GM23338 (cell line): ENCODE results near the gene GSN.

Source experiments
- CREB1 ChIP-seq: fragments of 250-450 bp; sonication (Bioruptor Pico); IDR thresholded peaks from 2 replicates; pipeline ENCODE4 v1.5.0; 2020; ENCODE audit warnings: low read depth, mild to moderate bottlenecking, moderate library complexity
- EZH2 ChIP-seq: fragments of 200-600 bp; sonication (generic); IDR thresholded peaks from one replicate; pipeline ENCODE4 v1.8.0; 2017; ENCODE audit warnings: antibody characterized with exemption, mild to moderate bottlenecking, low read depth; ENCODE audit not compliant: unreplicated experiment
- POLR2AphosphoS5 ChIP-seq: IDR thresholded peaks from 2 replicates; pipeline ENCODE4 v1.6.1; 2016; ENCODE audit warnings: antibody characterized with exemption, low read depth
- TF ChIP-seq, protein P1 (sequence below), 2 experiments: fragments of 200-600 bp in 1 of 2; sonication (generic) in 1 of 2; conservative IDR thresholded peaks; 2 replicates each; pipeline versions ENCODE4 v1.5.1 to v1.6.1; 2016 to 2017; ENCODE audit warnings: antibody characterized with exemption in 2 of 2, low read depth in 2 of 2, mild to moderate bottlenecking in 2 of 2, moderate library complexity in 1 of 2
- TF ChIP-seq, protein P2 (sequence below): IDR thresholded peaks from one replicate; pipeline ENCODE4 v1.6.1; 2018; ENCODE audit warnings: antibody characterized with exemption; ENCODE audit not compliant: unreplicated experiment

- TF ChIP-seq EZH2: no peak
- TF ChIP-seq, protein P1, sequence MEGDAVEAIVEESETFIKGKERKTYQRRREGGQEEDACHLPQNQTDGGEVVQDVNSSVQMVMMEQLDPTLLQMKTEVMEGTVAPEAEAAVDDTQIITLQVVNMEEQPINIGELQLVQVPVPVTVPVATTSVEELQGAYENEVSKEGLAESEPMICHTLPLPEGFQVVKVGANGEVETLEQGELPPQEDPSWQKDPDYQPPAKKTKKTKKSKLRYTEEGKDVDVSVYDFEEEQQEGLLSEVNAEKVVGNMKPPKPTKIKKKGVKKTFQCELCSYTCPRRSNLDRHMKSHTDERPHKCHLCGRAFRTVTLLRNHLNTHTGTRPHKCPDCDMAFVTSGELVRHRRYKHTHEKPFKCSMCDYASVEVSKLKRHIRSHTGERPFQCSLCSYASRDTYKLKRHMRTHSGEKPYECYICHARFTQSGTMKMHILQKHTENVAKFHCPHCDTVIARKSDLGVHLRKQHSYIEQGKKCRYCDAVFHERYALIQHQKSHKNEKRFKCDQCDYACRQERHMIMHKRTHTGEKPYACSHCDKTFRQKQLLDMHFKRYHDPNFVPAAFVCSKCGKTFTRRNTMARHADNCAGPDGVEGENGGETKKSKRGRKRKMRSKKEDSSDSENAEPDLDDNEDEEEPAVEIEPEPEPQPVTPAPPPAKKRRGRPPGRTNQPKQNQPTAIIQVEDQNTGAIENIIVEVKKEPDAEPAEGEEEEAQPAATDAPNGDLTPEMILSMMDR (conservative IDR thresholded peaks at IDR 0.05; ENCODE audit: low read depth in 2 of 2): no peak
- no peak for TF ChIP-seq CREB1 (CRISPR knock-in tag)
- TF ChIP-seq, protein P2, sequence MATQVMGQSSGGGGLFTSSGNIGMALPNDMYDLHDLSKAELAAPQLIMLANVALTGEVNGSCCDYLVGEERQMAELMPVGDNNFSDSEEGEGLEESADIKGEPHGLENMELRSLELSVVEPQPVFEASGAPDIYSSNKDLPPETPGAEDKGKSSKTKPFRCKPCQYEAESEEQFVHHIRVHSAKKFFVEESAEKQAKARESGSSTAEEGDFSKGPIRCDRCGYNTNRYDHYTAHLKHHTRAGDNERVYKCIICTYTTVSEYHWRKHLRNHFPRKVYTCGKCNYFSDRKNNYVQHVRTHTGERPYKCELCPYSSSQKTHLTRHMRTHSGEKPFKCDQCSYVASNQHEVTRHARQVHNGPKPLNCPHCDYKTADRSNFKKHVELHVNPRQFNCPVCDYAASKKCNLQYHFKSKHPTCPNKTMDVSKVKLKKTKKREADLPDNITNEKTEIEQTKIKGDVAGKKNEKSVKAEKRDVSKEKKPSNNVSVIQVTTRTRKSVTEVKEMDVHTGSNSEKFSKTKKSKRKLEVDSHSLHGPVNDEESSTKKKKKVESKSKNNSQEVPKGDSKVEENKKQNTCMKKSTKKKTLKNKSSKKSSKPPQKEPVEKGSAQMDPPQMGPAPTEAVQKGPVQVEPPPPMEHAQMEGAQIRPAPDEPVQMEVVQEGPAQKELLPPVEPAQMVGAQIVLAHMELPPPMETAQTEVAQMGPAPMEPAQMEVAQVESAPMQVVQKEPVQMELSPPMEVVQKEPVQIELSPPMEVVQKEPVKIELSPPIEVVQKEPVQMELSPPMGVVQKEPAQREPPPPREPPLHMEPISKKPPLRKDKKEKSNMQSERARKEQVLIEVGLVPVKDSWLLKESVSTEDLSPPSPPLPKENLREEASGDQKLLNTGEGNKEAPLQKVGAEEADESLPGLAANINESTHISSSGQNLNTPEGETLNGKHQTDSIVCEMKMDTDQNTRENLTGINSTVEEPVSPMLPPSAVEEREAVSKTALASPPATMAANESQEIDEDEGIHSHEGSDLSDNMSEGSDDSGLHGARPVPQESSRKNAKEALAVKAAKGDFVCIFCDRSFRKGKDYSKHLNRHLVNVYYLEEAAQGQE: no peak
- TF ChIP-seq POLR2AphosphoS5: no peak
These were observed 33.2 kb upstream of the GSN start for GRCh38 chr9:121234832-121235161.
